ENCODE results near the gene CACNA1D.

The CACNA1D gene

GRCh38 chr3:53750253-53751210 lies 256.1 kb downstream of the CACNA1D start:
- DNase-seq (ENCODE audit: low read depth in 2 of 2): no peak

DNA sequence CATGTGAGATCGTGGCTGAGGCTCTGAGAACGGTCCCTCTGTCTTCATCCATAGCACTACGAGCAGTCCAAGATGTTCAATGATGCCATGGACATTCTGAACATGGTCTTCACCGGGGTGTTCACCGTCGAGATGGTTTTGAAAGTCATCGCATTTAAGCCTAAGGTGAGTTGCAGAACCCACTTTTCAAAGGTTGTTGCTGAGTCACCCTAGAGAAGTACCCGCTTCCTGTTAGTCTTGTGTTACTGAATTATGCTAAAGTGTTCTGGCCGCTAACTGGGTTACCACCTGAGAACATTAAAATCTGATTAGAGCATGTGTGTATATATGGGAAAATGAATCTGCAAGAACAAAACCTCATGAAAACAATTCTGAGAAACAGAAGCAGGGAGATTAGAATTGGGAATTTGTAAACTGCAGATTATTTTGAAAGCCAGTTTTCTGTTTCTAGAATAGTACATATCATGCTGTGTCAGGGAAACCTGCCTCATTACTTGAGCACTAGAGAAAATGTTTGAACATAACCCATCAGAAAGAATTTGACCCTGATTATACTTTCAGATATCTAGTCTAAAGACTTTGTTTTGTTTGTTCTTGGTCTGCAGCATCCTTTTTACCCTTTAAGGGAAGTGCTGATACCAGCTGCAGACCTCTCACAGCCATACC lies 259.2 kb downstream of the CACNA1D start:
- DNase-seq (ENCODE audit: low read depth in 2 of 2): no peak

- DNase-seq (ENCODE audit: low read depth in 2 of 2): no peak
These were observed 259.9 kb downstream of the CACNA1D start for GRCh38 chr3:53754325-53754724.

DNA sequence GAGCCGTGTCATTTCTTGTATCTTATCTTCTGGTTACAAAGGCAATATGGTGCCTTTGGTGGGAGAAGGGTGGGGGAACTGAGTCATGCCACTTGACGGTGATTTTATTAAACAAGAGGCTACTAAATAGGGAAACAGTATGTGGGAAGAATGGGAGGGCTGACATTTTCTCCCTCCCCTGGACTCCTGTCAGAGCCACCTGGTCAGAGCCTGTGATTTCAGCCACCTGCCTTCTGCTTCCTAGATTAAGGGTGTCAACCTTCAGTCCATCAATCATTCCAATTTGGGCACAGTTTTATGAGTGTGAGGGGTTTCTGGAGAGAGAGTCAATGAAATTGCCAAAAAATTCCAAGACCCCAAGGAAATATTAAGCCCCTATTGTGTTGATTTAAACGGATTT lies 264.4 kb downstream of the CACNA1D start:
- no peak for DNase-seq (ENCODE audit: low read depth in 2 of 2)

GRCh38 chr3:53763353-53763752 lies 268.9 kb downstream of the CACNA1D start:
- no peak for DNase-seq (ENCODE audit: low read depth in 2 of 2)

- no peak for DNase-seq (ENCODE audit: low read depth in 2 of 2)
These were observed 269.8 kb downstream of the CACNA1D start for GRCh38 chr3:53764026-53764775.

DNA sequence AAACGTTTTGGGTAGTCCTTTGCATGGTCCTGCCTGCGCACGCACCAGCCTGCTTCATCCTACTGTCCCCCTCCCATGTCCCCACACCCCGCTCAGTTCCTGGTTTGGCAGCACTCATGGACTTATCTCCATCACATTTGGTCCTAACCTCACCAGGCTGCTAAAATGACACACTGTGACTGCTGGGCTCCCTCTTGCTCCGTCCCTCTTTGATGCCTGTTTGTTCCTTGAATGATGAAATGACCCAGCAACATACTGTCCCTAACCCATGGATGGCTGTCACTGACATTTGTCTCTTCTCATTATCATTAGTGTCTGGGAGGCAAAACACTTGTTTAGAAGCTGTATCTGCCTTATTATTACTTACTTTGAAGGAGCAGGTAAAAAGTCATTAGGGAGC lies 271.3 kb downstream of the CACNA1D start:
- DNase-seq (ENCODE audit: low read depth in 2 of 2): no peak

- no peak for DNase-seq (ENCODE audit: low read depth in 2 of 2)
These were observed 272.3 kb downstream of the CACNA1D start for GRCh38 chr3:53766706-53767105.

DNA sequence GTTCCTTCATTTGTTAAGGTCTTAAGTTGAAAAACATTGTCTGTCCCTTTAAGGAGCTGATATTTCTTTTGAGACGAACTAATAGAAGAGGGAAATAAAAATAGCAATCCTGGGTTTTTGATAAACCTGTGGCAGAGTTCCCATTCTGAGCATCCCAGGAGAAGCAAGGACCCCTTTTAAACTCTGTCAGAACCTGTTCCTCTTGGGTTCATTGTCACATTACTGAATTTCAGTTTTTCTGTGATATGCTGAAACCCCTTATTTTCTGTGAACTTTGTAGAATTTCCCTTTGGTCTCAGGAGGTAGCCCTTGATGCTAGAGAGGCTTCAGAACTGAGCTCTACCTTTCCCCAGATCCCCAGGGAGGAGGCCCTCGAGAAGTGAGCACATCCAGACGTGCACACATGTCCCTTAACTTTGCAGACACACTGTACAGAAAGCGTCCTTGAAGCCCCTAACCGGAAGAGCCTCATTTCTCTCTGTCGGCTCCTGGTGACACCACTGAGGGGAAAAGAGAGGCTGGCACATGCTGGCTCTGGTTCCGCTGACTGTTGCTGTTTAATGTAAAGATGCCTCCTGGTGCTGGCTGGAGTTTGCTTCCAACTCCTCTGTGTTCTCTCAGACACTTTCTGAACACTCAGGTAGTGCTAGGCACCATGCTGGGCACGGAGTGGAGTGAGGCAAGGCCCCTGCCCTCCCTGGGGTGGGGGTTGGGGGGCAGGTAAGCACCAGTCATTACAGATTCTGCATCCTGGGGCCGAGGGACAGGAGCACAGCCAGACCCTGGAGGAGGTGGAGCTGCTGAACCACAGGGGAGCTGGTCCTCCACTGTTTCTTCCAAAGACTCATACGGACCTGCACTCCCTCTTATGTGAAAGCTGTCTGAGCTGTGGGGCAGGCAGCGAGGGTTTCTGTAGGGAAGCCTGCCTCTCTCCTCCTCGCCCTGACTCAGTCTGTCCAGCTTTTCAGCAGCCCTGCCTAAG lies 274.4 kb downstream of the CACNA1D start:
- DNase-seq (ENCODE audit: low read depth in 2 of 2): no peak

DNA sequence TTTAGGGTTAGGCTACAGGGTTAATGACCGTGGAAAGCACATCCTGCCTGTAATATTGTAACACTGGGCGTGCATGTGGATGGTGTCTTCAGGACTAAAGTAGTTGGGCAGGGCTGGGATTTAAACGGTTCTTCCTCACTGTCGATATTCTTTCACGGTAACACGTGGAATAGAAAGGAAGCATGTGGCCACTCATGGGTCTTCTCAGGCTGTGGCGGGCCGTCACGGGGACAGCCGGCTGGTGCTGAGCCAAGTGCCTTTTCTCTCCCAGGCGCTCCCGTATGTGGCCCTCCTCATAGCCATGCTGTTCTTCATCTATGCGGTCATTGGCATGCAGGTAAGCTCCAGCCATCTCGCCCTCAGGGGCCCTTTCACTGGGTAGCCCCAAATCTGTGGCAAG lies 278.2 kb downstream of the CACNA1D start:
- DNase-seq (ENCODE audit: low read depth in 2 of 2): no peak

DNA sequence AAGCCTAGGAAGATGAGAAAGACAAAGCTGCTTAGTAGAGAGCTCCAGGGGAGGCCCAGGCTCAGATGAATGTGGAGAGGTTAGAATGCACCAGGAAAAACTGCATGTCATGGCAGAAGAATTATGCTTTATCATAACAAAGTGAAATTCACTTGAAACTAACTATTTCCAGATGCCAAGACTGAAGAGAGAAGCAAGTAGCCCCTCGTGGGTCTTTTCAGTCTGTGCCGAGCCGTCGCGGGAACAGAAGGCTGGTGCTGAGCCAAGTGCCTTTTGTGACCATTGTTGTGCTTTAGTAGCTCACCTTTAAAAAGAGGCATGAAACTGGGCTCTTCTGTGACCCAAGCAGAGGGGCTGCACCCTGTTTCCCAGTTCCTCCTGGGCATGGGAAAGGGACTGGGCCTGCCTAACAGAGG lies 278.6 kb downstream of the CACNA1D start:
- no peak for DNase-seq (ENCODE audit: low read depth in 2 of 2)

GRCh38 chr3:53773611-53774368 lies 279.4 kb downstream of the CACNA1D start:
- no peak for DNase-seq (ENCODE audit: low read depth in 2 of 2)

DNA sequence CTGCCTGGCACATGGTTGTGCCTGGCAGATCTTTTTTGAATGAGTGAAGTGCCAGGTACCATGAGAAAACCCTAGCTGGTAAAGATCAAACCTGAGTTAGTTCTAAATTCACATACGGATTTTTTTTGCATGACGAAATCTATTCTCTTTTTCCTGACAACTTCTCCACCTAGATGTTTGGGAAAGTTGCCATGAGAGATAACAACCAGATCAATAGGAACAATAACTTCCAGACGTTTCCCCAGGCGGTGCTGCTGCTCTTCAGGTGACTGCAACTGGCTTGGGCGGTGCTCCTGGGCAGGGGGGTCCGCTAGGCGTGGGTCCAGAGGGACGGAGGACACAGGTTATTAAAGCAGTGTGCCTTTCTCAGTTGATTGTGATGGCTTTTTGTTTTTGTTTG lies 280.0 kb downstream of the CACNA1D start:
- DNase-seq (ENCODE audit: low read depth in 2 of 2): no peak

- no peak for DNase-seq (ENCODE audit: low read depth in 2 of 2)
These were observed 280.6 kb downstream of the CACNA1D start for GRCh38 chr3:53775018-53775417.

DNA sequence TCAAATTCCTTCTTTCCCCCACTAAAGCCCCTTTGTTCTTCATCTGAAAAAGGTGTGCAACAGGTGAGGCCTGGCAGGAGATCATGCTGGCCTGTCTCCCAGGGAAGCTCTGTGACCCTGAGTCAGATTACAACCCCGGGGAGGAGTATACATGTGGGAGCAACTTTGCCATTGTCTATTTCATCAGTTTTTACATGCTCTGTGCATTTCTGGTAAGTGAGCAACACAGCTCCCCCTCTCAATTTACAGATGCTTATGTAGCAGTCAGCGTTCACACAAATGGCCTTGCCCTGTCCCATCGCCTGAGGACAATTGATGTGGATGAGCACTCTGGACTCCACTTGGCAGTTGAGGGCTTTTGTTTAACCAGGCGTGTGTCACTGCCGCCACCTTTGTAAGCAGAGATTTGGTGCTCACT lies 281.4 kb downstream of the CACNA1D start:
- no peak for DNase-seq (ENCODE audit: low read depth in 2 of 2)

DNA sequence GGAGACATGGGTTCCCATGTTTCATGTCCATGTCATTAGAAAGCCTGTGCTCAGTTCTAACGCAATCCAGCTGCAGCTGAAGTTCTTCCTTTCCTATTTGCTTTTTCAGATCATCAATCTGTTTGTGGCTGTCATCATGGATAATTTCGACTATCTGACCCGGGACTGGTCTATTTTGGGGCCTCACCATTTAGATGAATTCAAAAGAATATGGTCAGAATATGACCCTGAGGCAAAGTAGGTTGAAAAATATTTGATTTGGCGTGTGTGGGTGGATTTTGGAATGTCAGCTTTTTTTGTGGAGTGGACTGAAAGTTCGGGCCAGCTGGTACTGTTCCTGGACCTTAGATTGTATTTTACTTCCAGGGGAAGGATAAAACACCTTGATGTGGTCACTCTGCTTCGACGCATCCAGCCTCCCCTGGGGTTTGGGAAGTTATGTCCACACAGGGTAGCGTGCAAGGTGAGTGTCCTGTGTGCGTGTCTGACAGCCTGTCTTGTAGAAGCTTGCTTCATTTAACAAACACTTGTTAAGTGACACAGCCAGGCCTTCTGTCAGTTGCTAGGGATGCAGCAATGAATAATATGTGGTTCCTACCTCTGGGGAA lies 282.2 kb downstream of the CACNA1D start:
- DNase-seq (ENCODE audit: low read depth in 2 of 2): no peak

GRCh38 chr3:53777468-53777867 lies 283.1 kb downstream of the CACNA1D start:
- no peak for DNase-seq (ENCODE audit: low read depth in 2 of 2)

DNA sequence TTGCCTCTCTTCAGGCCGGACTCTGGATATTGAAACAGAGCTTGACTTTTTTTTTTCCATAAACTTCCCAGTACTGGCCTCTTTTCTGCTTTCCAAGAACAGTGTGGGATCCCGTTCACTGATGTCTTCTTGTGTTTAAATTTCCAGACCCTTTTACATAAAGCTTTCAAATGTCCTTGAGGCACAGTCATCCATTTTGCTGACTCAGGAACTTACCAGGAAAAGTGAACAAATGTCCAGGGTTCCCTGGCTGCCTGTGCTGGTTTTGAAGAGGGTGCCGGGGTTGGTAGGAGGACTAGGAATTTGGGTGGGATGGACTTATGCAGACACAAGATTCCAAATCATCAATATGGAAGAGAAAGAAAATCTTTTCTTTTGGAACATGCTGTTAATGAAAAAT lies 283.7 kb downstream of the CACNA1D start:
- no peak for DNase-seq (ENCODE audit: low read depth in 2 of 2)

- DNase-seq (ENCODE audit: low read depth in 2 of 2): no peak
These were observed 285.8 kb downstream of the CACNA1D start for GRCh38 chr3:53780171-53780570.

DNA sequence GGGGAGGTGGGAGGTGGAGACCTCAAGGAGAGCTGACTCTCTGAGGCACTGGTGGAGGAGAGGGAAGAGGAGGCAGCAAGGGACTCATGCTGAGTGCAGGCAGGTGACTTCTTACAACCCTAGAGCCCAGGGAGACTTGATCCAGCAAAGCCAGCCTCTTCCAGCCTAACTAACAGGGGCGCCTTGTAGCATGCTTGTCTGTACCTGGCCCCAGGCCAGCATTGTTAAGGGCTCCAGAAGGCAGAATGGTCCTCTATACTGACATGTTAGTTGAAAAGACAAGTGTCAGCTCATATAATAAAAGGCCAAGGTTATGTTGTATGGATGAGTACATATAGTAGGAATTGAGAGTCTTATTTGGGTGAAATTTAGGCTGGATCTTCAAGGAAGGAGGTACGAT lies 286.4 kb downstream of the CACNA1D start:
- no peak for DNase-seq (ENCODE audit: low read depth in 2 of 2)

All from stimulated activated CD8-positive, alpha-beta memory T cell treated with anti-CD3 and anti-CD28 coated beads, Interleukin-7, amount 100 ng/mL, for 1 hour (primary cell).